Measurements from ENCODE around the gene APOL2.
"Not testable (repeated sequence)": the region's sequence is repeated elsewhere in the genome, so short reads cannot be mapped to it uniquely, and the experiment has no call there.

The APOL2 gene

GRCh38 chr22:36253523-36254490, 14.5 kb upstream of the APOL2 start:
- H3K9ac ChIP-seq (ENCODE audit: low read length), result peak overlapping the region; percentile 48
- no peak overlapping the region for H2AFZ ChIP-seq (ENCODE audit: low read length)
- TF ChIP-seq EZH2 (IDR thresholded peaks at IDR 0.05; ENCODE audit: borderline replicate concordance, low read length) (no peak), CTCF (IDR thresholded peaks at IDR 0.05; ENCODE audit: low read length) (no peak)
- peak overlapping the region; percentile 50 for H3K4me3 ChIP-seq (ENCODE audit: low read depth, low read length, poor library complexity, severe bottlenecking)
- peak overlapping the region; percentile 69 for H3K4me2 ChIP-seq (ENCODE audit: low read length)
- H4K20me1 ChIP-seq (ENCODE audit: insufficient read depth, low read length), result no peaks in the 10 kb centered on the region
- no peaks in the 10 kb centered on the region for H3F3A ChIP-seq (ENCODE audit: insufficient read depth, low read length)
- H3K4me1 ChIP-seq (ENCODE audit: insufficient read depth, low read length, severe bottlenecking), result peaks cover 37% of the 10 kb centered on the region
- H3K9me2 ChIP-seq (ENCODE audit: low read depth, low read length), result no peaks in the 10 kb centered on the region
- no peak overlapping the region for H3K27ac ChIP-seq (ENCODE audit: low read depth, low read length, poor library complexity, severe bottlenecking)
- 0 out of 2 replicates have a peak, but pooled peaks cover 4% of the 10 kb centered on the region for H3K9me3 ChIP-seq (ENCODE audit: low read length)
- no peaks in the 10 kb centered on the region for H3K79me2 ChIP-seq (ENCODE audit: insufficient read depth, low read length)
- H3K36me3 ChIP-seq (ENCODE audit: insufficient read depth, low read length), result no peaks in the 10 kb centered on the region
- H3K27me3 ChIP-seq (ENCODE audit: insufficient read depth, low read length), result no peaks in the 10 kb centered on the region

GRCh38 chr22:36252754-36253522, 13.6 kb upstream of the APOL2 start, which contains the start of gene APOL1:
APOL1 (plus strand) TSS chr22:36253133; CDS start chr22:36254956, 1,823 bp downstream.
- H3K9me3 ChIP-seq (ENCODE audit: low read length), result 0 out of 2 replicates have a peak, but pooled peaks cover 4% of the 10 kb centered on the region
- peaks cover 28% of the 10 kb centered on the region for H3K4me1 ChIP-seq (ENCODE audit: insufficient read depth, low read length, severe bottlenecking)
- peak within 1 kb of the TSS; percentile 69 for H3K4me2 ChIP-seq (ENCODE audit: low read length)
- no peaks in the 10 kb centered on the region for H3K36me3 ChIP-seq (ENCODE audit: insufficient read depth, low read length)
- 0 out of 2 replicates have a peak within 1 kb of the TSS, but pooled peaks have one; percentile 18 for H2AFZ ChIP-seq (ENCODE audit: low read length)
- H3K9ac ChIP-seq (ENCODE audit: low read length), result peak within 1 kb of the TSS; percentile 48
- no peaks in the 10 kb centered on the region for H3F3A ChIP-seq (ENCODE audit: insufficient read depth, low read length)
- H3K4me3 ChIP-seq (ENCODE audit: low read depth, low read length, poor library complexity, severe bottlenecking), result peak within 1 kb of the TSS; percentile 50
- no peak for TF ChIP-seq EZH2 (IDR thresholded peaks at IDR 0.05; ENCODE audit: borderline replicate concordance, low read length)
- TF ChIP-seq CTCF (IDR thresholded peaks at IDR 0.05; ENCODE audit: low read length), result no peak
- H3K27me3 ChIP-seq (ENCODE audit: insufficient read depth, low read length), result no peaks in the 10 kb centered on the region
- no peak within 1 kb of the TSS for H3K27ac ChIP-seq (ENCODE audit: low read depth, low read length, poor library complexity, severe bottlenecking)
- H3K79me2 ChIP-seq (ENCODE audit: insufficient read depth, low read length), result no peaks in the 10 kb centered on the region
- H3K9me2 ChIP-seq (ENCODE audit: low read depth, low read length), result no peaks in the 10 kb centered on the region
- H4K20me1 ChIP-seq (ENCODE audit: insufficient read depth, low read length), result no peaks in the 10 kb centered on the region

- H3K27me3 ChIP-seq (ENCODE audit: insufficient read depth, low read length); H3K4me3 ChIP-seq (ENCODE audit: low read depth, low read length, poor library complexity, severe bottlenecking); H3K36me3 ChIP-seq (ENCODE audit: insufficient read depth, low read length); H3K27ac ChIP-seq (ENCODE audit: low read depth, low read length, poor library complexity, severe bottlenecking); H3K9me3 ChIP-seq (ENCODE audit: low read length); H3K9ac ChIP-seq (ENCODE audit: low read length); H3K9me2 ChIP-seq (ENCODE audit: low read depth, low read length); H2AFZ ChIP-seq (ENCODE audit: low read length); H3K79me2 ChIP-seq (ENCODE audit: insufficient read depth, low read length); H3K4me2 ChIP-seq (ENCODE audit: low read length); H4K20me1 ChIP-seq (ENCODE audit: insufficient read depth, low read length); H3F3A ChIP-seq (ENCODE audit: insufficient read depth, low read length): not testable (repeated sequence)
- peaks cover 20% of the 10 kb centered on the region for H3K4me1 ChIP-seq (ENCODE audit: insufficient read depth, low read length, severe bottlenecking)
These were observed 12.8 kb upstream of the APOL2 start for GRCh38 chr22:36251979-36252608.

- not testable (repeated sequence) for H3K27ac ChIP-seq (ENCODE audit: low read depth, low read length, poor library complexity, severe bottlenecking); H3K79me2 ChIP-seq (ENCODE audit: insufficient read depth, low read length); H3K36me3 ChIP-seq (ENCODE audit: insufficient read depth, low read length); H3K4me2 ChIP-seq (ENCODE audit: low read length); H3F3A ChIP-seq (ENCODE audit: insufficient read depth, low read length); H3K9ac ChIP-seq (ENCODE audit: low read length); H3K4me3 ChIP-seq (ENCODE audit: low read depth, low read length, poor library complexity, severe bottlenecking); H4K20me1 ChIP-seq (ENCODE audit: insufficient read depth, low read length); H3K27me3 ChIP-seq (ENCODE audit: insufficient read depth, low read length); H3K9me2 ChIP-seq (ENCODE audit: low read depth, low read length); H3K9me3 ChIP-seq (ENCODE audit: low read length)
- H3K4me1 ChIP-seq (ENCODE audit: insufficient read depth, low read length, severe bottlenecking), result peaks cover 14% of the 10 kb centered on the region
- peak overlapping the region; percentile 30; the same call in 1 of the 2 replicates for H2AFZ ChIP-seq (ENCODE audit: low read length)
These were observed 11.1 kb upstream of the APOL2 start for GRCh38 chr22:36250292-36250960.
